Lung (tissue), 12 donors: ENCODE measurements around the gene ABHD15. TPM values are rescaled to one million over a fixed set of nuclear protein-coding genes. Genes with fewer than 3 reads are reported as not detected.

Experiments used
- ATAC-seq: fragments of 200-7000 bp; cut with Tn5 transposase; one replicate; pipeline ENCODE4 v1.9.1; 2020; ENCODE audit warnings: moderate number of reproducible peaks; ENCODE audit not compliant: insufficient read depth, low FRiP score
- DNase-seq, 3 donors: peaks; one replicate each; pipeline ENCODE4 v3.0.0-alpha.2; 2013 to 2017
- H3K27ac ChIP-seq, 2 donors: one replicate each; pipeline ENCODE4 v1.5.1; 2013; ENCODE audit warnings: mild to moderate bottlenecking in 2 of 2, moderate library complexity in 2 of 2, control low read depth in 1 of 2, inconsistent platforms in 1 of 2, low read depth in 1 of 2, low read length in 1 of 2
- H3K27me3 ChIP-seq, 3 donors: one replicate each; pipeline ENCODE4 v1.5.1; 2013; ENCODE audit warnings: low read length in 2 of 3; ENCODE audit not compliant: control insufficient read depth in 3 of 3, insufficient read depth in 3 of 3
- H3K36me3 ChIP-seq, 4 donors: one replicate each; pipeline ENCODE4 v1.5.1; 2013; ENCODE audit warnings: low read length in 4 of 4, mild to moderate bottlenecking in 1 of 4, moderate library complexity in 1 of 4; ENCODE audit not compliant: control insufficient read depth in 4 of 4, insufficient read depth in 4 of 4
- H3K4me1 ChIP-seq, 5 donors: one replicate each; pipeline ENCODE4 v1.5.1; 2013; ENCODE audit warnings: low read length in 5 of 5, mild to moderate bottlenecking in 2 of 5, moderate library complexity in 1 of 5; ENCODE audit not compliant: control insufficient read depth in 5 of 5, insufficient read depth in 5 of 5
- H3K4me3 ChIP-seq: one replicate; pipeline ENCODE4 v1.5.1; 2013; ENCODE audit warnings: mild to moderate bottlenecking, control low read depth, moderate library complexity
- H3K9ac ChIP-seq, 2 donors: one replicate each; pipeline ENCODE4 v1.5.1; 2013; ENCODE audit warnings: low read length in 2 of 2, control low read depth in 1 of 2; ENCODE audit not compliant: insufficient read depth in 1 of 2
- H3K9me3 ChIP-seq, 4 donors: one replicate each; pipeline ENCODE4 v1.5.1; 2013; ENCODE audit warnings: low read length in 3 of 4, mild to moderate bottlenecking in 1 of 4, moderate library complexity in 1 of 4; ENCODE audit not compliant: control insufficient read depth in 4 of 4, insufficient read depth in 3 of 4
- CTCF ChIP-seq: IDR thresholded peaks from 2 replicates; pipeline ENCODE4 v1.5.1; 2012; ENCODE audit warnings: mild to moderate bottlenecking; ENCODE audit errors: control extremely low read depth, extremely low read depth
- whole genome bisulfite sequencing, 2 donors: extraction: QIAGEN DNeasy Blood & Tissue Kit; methylation state at CpG; one replicate each; pipeline ENCODE4 v1.1.7; 2013; 5-methylcytosine and 5-hydroxymethylcytosine counted together
- polyA plus RNA-seq, 2 donors: library from polyadenylated mRNA; stranded (reverse); fragments of 200-250 nt; gene quantifications; one replicate each; pipeline ENCODE4 v1.2.1, GENCODE V29; 2013
- total RNA-seq, 2 donors: library from RNA; depleted of rRNA in 1 of 2; stranded (reverse); fragments of >200 nt in 1 of 2; gene quantifications; one replicate each; pipeline ENCODE4 v1.2.1, GENCODE V29; 2014 to 2021
- donor health status: control.
- donor health status: control.
- donor health status: Bipolar disorder and iron deficiency.
- donor health status: healthy.
- donor health status: DM: yes; HTN: yes; CAD: no.

The ABHD15 gene
- total and polyA plus RNA-seq, 4 donors, result 4.0 to 10.5 (median 5.2) TPM

- WGBS, 2 donors, result 96 to 97% methylated on average over 6 of the region's 6 CpGs
- H3K27me3 ChIP-seq, result no peaks in the 10 kb centered on the region
- H3K27ac ChIP-seq, result no peak overlapping the region
- TF ChIP-seq CTCF, result no peak
- no peak overlapping the region for H3K9ac ChIP-seq
- H3K36me3 ChIP-seq, result peaks cover 11 to 19% (median 13%) of the 10 kb centered on the region in 4 donors
- DNase-seq, result no peak
- no peaks in the 10 kb centered on the region for H3K9me3 ChIP-seq
- no peaks in the 10 kb centered on the region for H3K4me1 ChIP-seq
- H3K4me3 ChIP-seq, result no peak overlapping the region
- ATAC-seq, result no peak
These were observed 55.9 kb downstream of the ABHD15 start for GRCh38 chr17:29510953-29511352.

Other genes starting within 250 kb of the ABHD15 start
- 10 to 100 TPM; 64.2 to 81.0 TPM for gene TAOK1, start 176.7 kb downstream of the ABHD15 start, total RNA-seq
- gene TAOK1, start 176.7 kb downstream of the ABHD15 start, polyA plus RNA-seq, result 10 to 100 TPM in 1 of 2 donors, 1 to 10 TPM in 1; 8.8 to 10.5 TPM
- 10 to 100 TPM; 24.2 to 69.4 TPM for gene TP53I13, start 1.7 kb upstream of the ABHD15 start, total RNA-seq
- 100 to 1,000 TPM in 1 of 2 donors, 10 to 100 TPM in 1; 53.4 to 126 TPM for gene TP53I13, start 1.7 kb upstream of the ABHD15 start, polyA plus RNA-seq
- 10 to 100 TPM; 44.0 to 49.9 TPM for gene GIT1, start 22.6 kb upstream of the ABHD15 start, total RNA-seq
- 10 to 100 TPM; 29.8 to 38.4 TPM for gene GIT1, start 22.6 kb upstream of the ABHD15 start, polyA plus RNA-seq
- gene ANKRD13B, start 26.1 kb upstream of the ABHD15 start, total RNA-seq, result 1 to 10 TPM; 6.6 to 6.9 TPM
- 1 to 10 TPM; 2.7 to 3.2 TPM for gene ANKRD13B, start 26.1 kb upstream of the ABHD15 start, polyA plus RNA-seq
- 1 to 10 TPM; 1.7 to 8.4 TPM for gene CORO6, start 55.9 kb upstream of the ABHD15 start, total RNA-seq
- gene CORO6, start 55.9 kb upstream of the ABHD15 start, polyA plus RNA-seq, result 10 to 100 TPM in 1 of 2 donors, 1 to 10 TPM in 1; 3.3 to 14.4 TPM